GM23248 (cell line): ENCODE measurements around the gene PTPRO. TPM values are rescaled to one million over a fixed set of nuclear protein-coding genes. Genes with fewer than 3 reads are reported as not detected.
A peak's percentile ranks its signal among the peaks of the same experiment; 100 is the strongest.

ENCODE experiments used
- DNase-seq: peaks from one replicate; pipeline ENCODE4 v3.0.0-alpha.2; 2015
- H2AFZ ChIP-seq: fragments of 200-600 bp; sonication (generic); 2 replicates; pipeline ENCODE4 v1.6.1; 2016; ENCODE audit warnings: antibody characterized with exemption
- H3F3A ChIP-seq: fragments of 200-600 bp; sonication (generic); 2 replicates; pipeline ENCODE4 v1.6.1; 2016; ENCODE audit warnings: mild to moderate bottlenecking, antibody characterized with exemption, mixed run types; ENCODE audit not compliant: insufficient read depth
- H3K27ac ChIP-seq: fragments of 200-600 bp; sonication (generic); 2 replicates; pipeline ENCODE4 v1.5.1; 2016; ENCODE audit warnings: mild to moderate bottlenecking
- H3K27me3 ChIP-seq: fragments of 200-600 bp; sonication (generic); replicated peaks from 2 replicates; pipeline ENCODE4 v1.6.1; 2016; ENCODE audit warnings: mild to moderate bottlenecking; ENCODE audit not compliant: insufficient read depth
- H3K36me3 ChIP-seq: fragments of 200-600 bp; sonication (generic); 2 replicates; pipeline ENCODE4 v1.6.1; 2016; ENCODE audit warnings: low read depth, mild to moderate bottlenecking
- H3K4me1 ChIP-seq: fragments of 200-600 bp; sonication (generic); 2 replicates; pipeline ENCODE4 v1.6.1; 2016; ENCODE audit warnings: mild to moderate bottlenecking; ENCODE audit not compliant: insufficient read depth
- H3K4me2 ChIP-seq: fragments of 200-600 bp; sonication (generic); one replicate; pipeline ENCODE4 v1.6.1; 2016; ENCODE audit warnings: mild to moderate bottlenecking; ENCODE audit not compliant: unreplicated experiment
- H3K4me3 ChIP-seq: fragments of 200-600 bp; sonication (generic); 2 replicates; pipeline ENCODE4 v1.5.1; 2016; ENCODE audit warnings: mild to moderate bottlenecking
- H3K79me2 ChIP-seq: fragments of 200-600 bp; sonication (generic); 2 replicates; pipeline ENCODE4 v1.6.1; 2016; ENCODE audit warnings: mild to moderate bottlenecking; ENCODE audit not compliant: insufficient read depth
- H3K9ac ChIP-seq: fragments of 200-600 bp; sonication (generic); 2 replicates; pipeline ENCODE4 v1.6.1; 2016; ENCODE audit warnings: mild to moderate bottlenecking
- H3K9me2 ChIP-seq: fragments of 200-600 bp; sonication (generic); 2 replicates; pipeline ENCODE4 v1.6.1; 2016; ENCODE audit warnings: mixed run types, mild to moderate bottlenecking, moderate library complexity; ENCODE audit not compliant: insufficient read depth
- H3K9me3 ChIP-seq: fragments of 200-600 bp; sonication (generic); one replicate; pipeline ENCODE4 v1.6.1; 2017; ENCODE audit warnings: low read depth
- H4K20me1 ChIP-seq: fragments of 200-600 bp; sonication (generic); 2 replicates; pipeline ENCODE4 v1.6.0; 2016; ENCODE audit not compliant: insufficient read depth
- EZH2 ChIP-seq: fragments of 200-600 bp; sonication (generic); IDR thresholded peaks from 2 replicates; pipeline ENCODE4 v1.6.1; 2018; ENCODE audit warnings: antibody characterized with exemption, mild to moderate bottlenecking; ENCODE audit not compliant: insufficient read depth, poor library complexity, severe bottlenecking
- EZH2phosphoT487 ChIP-seq: fragments of 200-600 bp; sonication (generic); IDR thresholded peaks from 2 replicates; pipeline ENCODE4 v1.6.1; 2018; ENCODE audit warnings: antibody characterized with exemption, moderate library complexity, mild to moderate bottlenecking, low read depth; ENCODE audit not compliant: insufficient read depth
- WGBS, 2 experiments: methylation state at CpG; one replicate each; pipeline ENCODE4 v1.1.6; 2015 to 2017; ENCODE audit warnings: low lambda C conversion rate in 2 of 2, low coverage in 1 of 2; ENCODE audit errors: missing lambda C conversion rate in 2 of 2; 5-methylcytosine and 5-hydroxymethylcytosine counted together
- in situ Hi-C: fragments of 300-500 bp; cut with MboI; formaldehyde crosslinking; loops from 2 replicates; pipeline ENCODE4 v1.15.0; 2020
- polyA plus RNA-seq: library from polyadenylated mRNA; unstranded; fragments of >200 nt; fragmentation: Nextera tagmentation; extraction: Ambion mirVana; gene quantifications from 2 replicates; pipeline ENCODE4 v1.2.1, GENCODE V29; 2016
- total RNA-seq: library from RNA; depleted of rRNA; stranded (reverse); fragments of >200 nt; shearing (Covaris generic); gene quantifications from 2 replicates; pipeline ENCODE4 v1.2.3, GENCODE V29; 2014

PTPRO gene
- total and polyA plus RNA-seq, 2 experiments from 2014 or later: 0.22 to 0.24 TPM

GRCh38 chr12:15596174-15596573 lies 273.9 kb downstream of the PTPRO start:
- H3K4me1 ChIP-seq: peaks cover 26% of the 10 kb centered on the region
- no peak for DNase-seq
- no peak overlapping the region for H3K9ac ChIP-seq
- no peaks in the 10 kb centered on the region for H3K79me2 ChIP-seq
- no peaks in the 10 kb centered on the region for H4K20me1 ChIP-seq
- in situ Hi-C loops: loop anchor here (5.0 kb wide), 1 partner anchor 256 kb away; no protein-coding TSS in a partner anchor
- H3F3A ChIP-seq: peaks cover 24% of the 10 kb centered on the region
- H3K36me3 ChIP-seq: no peaks in the 10 kb centered on the region
- no peak overlapping the region for H3K4me2 ChIP-seq
- TF ChIP-seq EZH2 (no peak), EZH2phosphoT487 (no peak)
- no peaks in the 10 kb centered on the region for H3K9me3 ChIP-seq
- no peak overlapping the region for H3K27ac ChIP-seq
- no peaks in the 10 kb centered on the region for H3K9me2 ChIP-seq
- H3K27me3 ChIP-seq: no peaks in the 10 kb centered on the region
- WGBS, 2 experiments: 64% methylated on average over 5 of the region's 5 CpGs
- H2AFZ ChIP-seq: no peak overlapping the region
- H3K4me3 ChIP-seq: no peak overlapping the region

GRCh38 chr12:15597125-15597830 lies 275.0 kb downstream of the PTPRO start:
- Histone ChIP-seq H3K4me2 (no peak overlapping the region), H3K9me2 (no peaks in the 10 kb centered on the region), H3F3A (peaks cover 33% of the 10 kb centered on the region), H2AFZ (no peak overlapping the region), H3K27me3 (no peaks in the 10 kb centered on the region), H3K27ac (no peak overlapping the region), H3K36me3 (no peaks in the 10 kb centered on the region), H3K4me1 (peaks cover 36% of the 10 kb centered on the region), H3K79me2 (no peaks in the 10 kb centered on the region), H3K9ac (no peak overlapping the region), H4K20me1 (no peaks in the 10 kb centered on the region), H3K9me3 (no peaks in the 10 kb centered on the region), H3K4me3 (no peak overlapping the region)
- no peak for DNase-seq
- TF ChIP-seq EZH2phosphoT487 (no peak), EZH2 (no peak)
- in situ Hi-C loops: loop anchor here (5.0 kb wide), 1 partner anchor 255 kb away; no protein-coding TSS in a partner anchor
- WGBS, 2 experiments: 62 to 63% methylated on average over 5 of the region's 5 CpGs

GRCh38 chr12:15599266-15600037 lies 277.1 kb downstream of the PTPRO start:
- H2AFZ ChIP-seq: no peak overlapping the region

GRCh38 chr12:15600223-15600935 lies 278.1 kb downstream of the PTPRO start:
- Histone ChIP-seq H3K9me2 (no peaks in the 10 kb centered on the region), H3K4me2 (no peak overlapping the region), H3K4me1 (peaks cover 43% of the 10 kb centered on the region), H3K79me2 (no peaks in the 10 kb centered on the region), H3K27ac (peak overlapping the region; percentile 65), H3K9me3 (no peaks in the 10 kb centered on the region), H4K20me1 (no peaks in the 10 kb centered on the region), H2AFZ (no peak overlapping the region), H3K36me3 (no peaks in the 10 kb centered on the region), H3K4me3 (no peak overlapping the region), H3K27me3 (no peaks in the 10 kb centered on the region), H3K9ac (no peak overlapping the region), H3F3A (peaks cover 42% of the 10 kb centered on the region)
- 94 to 96% methylated on average over 7 of the region's 7 CpGs for WGBS, 2 experiments
- no peak for DNase-seq
- TF ChIP-seq EZH2 (no peak), EZH2phosphoT487 (no peak)
- in situ Hi-C loops: no loop called here

More at GRCh38 chr12:15599266-15600037, 277.1 kb downstream of the PTPRO start:
- H3K36me3 ChIP-seq: no peaks in the 10 kb centered on the region
- no peaks in the 10 kb centered on the region for H3K9me3 ChIP-seq
- H3K79me2 ChIP-seq: no peaks in the 10 kb centered on the region
- H3F3A ChIP-seq: peaks cover 42% of the 10 kb centered on the region
- H3K27ac ChIP-seq: peak overlapping the region; percentile 38; the same call in 1 of the 2 replicates
- peak overlapping the region; percentile 10 for H3K4me2 ChIP-seq
- H3K27me3 ChIP-seq: no peaks in the 10 kb centered on the region
- in situ Hi-C loops: loop anchor here (5.0 kb wide), 1 partner anchor 253 kb away; no protein-coding TSS in a partner anchor
- no peak overlapping the region for H3K4me3 ChIP-seq
- 75 to 81% methylated on average over 4 of the region's 4 CpGs for WGBS, 2 experiments
- H3K9ac ChIP-seq: no peak overlapping the region
- no peaks in the 10 kb centered on the region for H3K9me2 ChIP-seq
- peak; percentile 82 for DNase-seq
- peaks cover 43% of the 10 kb centered on the region for H3K4me1 ChIP-seq
- H4K20me1 ChIP-seq: no peaks in the 10 kb centered on the region
- no peak for TF ChIP-seq EZH2
- TF ChIP-seq EZH2phosphoT487: no peak
